ENCODE results near the gene TSTD2. TPM values are rescaled to one million over a fixed set of nuclear protein-coding genes. Genes with fewer than 3 reads are reported as not detected.

Gene TSTD2
- total RNA-seq, 1 donor from 2014 or later, result 60.9 TPM

- Mint-ChIP-seq H3K27me3 (ENCODE audit: unreplicated experiment) (peaks cover 4% of the 10 kb centered on the region), H3K27ac (ENCODE audit: unreplicated experiment) (peak overlapping the region; percentile 10), H3K36me3 (ENCODE audit: unreplicated experiment) (no peaks in the 10 kb centered on the region), H3K9me3 (ENCODE audit: unreplicated experiment) (peaks cover 2% of the 10 kb centered on the region), H3K4me3 (ENCODE audit: unreplicated experiment) (no peak overlapping the region), H3K4me1 (ENCODE audit: low read depth, unreplicated experiment) (peaks cover 9% of the 10 kb centered on the region)
- TF ChIP-seq CTCF (IDR thresholded peaks at IDR 0.05; ENCODE audit: partially characterized antibody, unreplicated experiment), result no peak
- no peak for DNase-seq
Measured at GRCh38 chr9:97556036-97556720, 77.0 kb downstream of the TSTD2 start.

- no peak for DNase-seq
- Mint-ChIP-seq H3K4me3 (ENCODE audit: unreplicated experiment) (no peak overlapping the region), H3K9me3 (ENCODE audit: unreplicated experiment) (peaks cover 2% of the 10 kb centered on the region), H3K27me3 (ENCODE audit: unreplicated experiment) (peaks cover 4% of the 10 kb centered on the region), H3K4me1 (ENCODE audit: low read depth, unreplicated experiment) (peaks cover 9% of the 10 kb centered on the region), H3K36me3 (ENCODE audit: unreplicated experiment) (no peaks in the 10 kb centered on the region), H3K27ac (ENCODE audit: unreplicated experiment) (no peak overlapping the region)
- no peak for TF ChIP-seq CTCF (IDR thresholded peaks at IDR 0.05; ENCODE audit: partially characterized antibody, unreplicated experiment)
Measured at GRCh38 chr9:97555164-97555563, 78.0 kb downstream of the TSTD2 start.

- Mint-ChIP-seq H3K4me1 (ENCODE audit: low read depth, unreplicated experiment) (peaks cover 9% of the 10 kb centered on the region), H3K27me3 (ENCODE audit: unreplicated experiment) (peaks cover 4% of the 10 kb centered on the region), H3K27ac (ENCODE audit: unreplicated experiment) (no peak overlapping the region), H3K36me3 (ENCODE audit: unreplicated experiment) (no peaks in the 10 kb centered on the region), H3K9me3 (ENCODE audit: unreplicated experiment) (peaks cover 2% of the 10 kb centered on the region), H3K4me3 (ENCODE audit: unreplicated experiment) (no peak overlapping the region)
- no peak for TF ChIP-seq CTCF (IDR thresholded peaks at IDR 0.05; ENCODE audit: partially characterized antibody, unreplicated experiment)
- no peak for DNase-seq
Measured at GRCh38 chr9:97554566-97555075, 78.5 kb downstream of the TSTD2 start.

GRCh38 chr9:97553841-97554240, 79.3 kb downstream of the TSTD2 start:
- Mint-ChIP-seq H3K9me3 (ENCODE audit: unreplicated experiment) (peaks cover 2% of the 10 kb centered on the region), H3K27ac (ENCODE audit: unreplicated experiment) (no peak overlapping the region), H3K4me3 (ENCODE audit: unreplicated experiment) (no peak overlapping the region), H3K27me3 (ENCODE audit: unreplicated experiment) (peaks cover 4% of the 10 kb centered on the region), H3K36me3 (ENCODE audit: unreplicated experiment) (no peaks in the 10 kb centered on the region), H3K4me1 (ENCODE audit: low read depth, unreplicated experiment) (peaks cover 9% of the 10 kb centered on the region)
- TF ChIP-seq CTCF (IDR thresholded peaks at IDR 0.05; ENCODE audit: partially characterized antibody, unreplicated experiment), result no peak
- no peak for DNase-seq

- Mint-ChIP-seq H3K4me1 (ENCODE audit: low read depth, unreplicated experiment) (peaks cover 8% of the 10 kb centered on the region), H3K9me3 (ENCODE audit: unreplicated experiment) (peaks cover 2% of the 10 kb centered on the region), H3K27ac (ENCODE audit: unreplicated experiment) (no peak overlapping the region), H3K4me3 (ENCODE audit: unreplicated experiment) (no peak overlapping the region), H3K36me3 (ENCODE audit: unreplicated experiment) (no peaks in the 10 kb centered on the region), H3K27me3 (ENCODE audit: unreplicated experiment) (peaks cover 4% of the 10 kb centered on the region)
- no peak for TF ChIP-seq CTCF (IDR thresholded peaks at IDR 0.05; ENCODE audit: partially characterized antibody, unreplicated experiment)
- DNase-seq, result no peak
Measured at GRCh38 chr9:97553141-97553540, 80.0 kb downstream of the TSTD2 start.

Measured in glutamatergic neuron (in vitro differentiated cells).